H9 (cell line): Measurements from ENCODE around the gene DPM1. TPM values are rescaled to one million over a fixed set of nuclear protein-coding genes. Genes with fewer than 3 reads are reported as not detected.

Source experiments
- DNase-seq: peaks from one replicate; pipeline ENCODE4 v3.0.0-alpha.2; 2017
- H2AFZ ChIP-seq: one replicate; pipeline ENCODE4 v1.6.1; 2013; ENCODE audit warnings: mild to moderate bottlenecking, low read length, control low read depth, moderate library complexity
- H2AK5ac ChIP-seq: 2 replicates; pipeline ENCODE4 v1.6.1; 2013; ENCODE audit warnings: low read length, control low read depth, mixed read lengths; ENCODE audit not compliant: insufficient read length
- H2BK120ac ChIP-seq: one replicate; pipeline ENCODE4 v1.6.1; 2013; ENCODE audit warnings: low read depth, mild to moderate bottlenecking, low read length, control low read depth, inconsistent platforms; ENCODE audit not compliant: poor library complexity, severe bottlenecking
- H2BK12ac ChIP-seq: 2 replicates; pipeline ENCODE4 v1.6.1; 2013; ENCODE audit warnings: low read length, control low read depth, mixed read lengths, low read depth; ENCODE audit not compliant: insufficient read length
- H2BK15ac ChIP-seq: 2 replicates; pipeline ENCODE4 v1.6.1; 2013; ENCODE audit warnings: low read depth, low read length, control low read depth
- H2BK20ac ChIP-seq: one replicate; pipeline ENCODE4 v1.6.1; 2013; ENCODE audit warnings: low read depth, mild to moderate bottlenecking, low read length, control low read depth, inconsistent platforms; ENCODE audit not compliant: poor library complexity, severe bottlenecking
- H2BK5ac ChIP-seq: 2 replicates; pipeline ENCODE4 v1.6.1; 2013; ENCODE audit warnings: low read length, control low read depth, mixed read lengths; ENCODE audit not compliant: insufficient read length
- H3K14ac ChIP-seq: 2 replicates; pipeline ENCODE4 v1.6.1; 2013; ENCODE audit warnings: low read length, control low read depth; ENCODE audit not compliant: insufficient read depth
- H3K18ac ChIP-seq: 2 replicates; pipeline ENCODE4 v1.6.1; 2013; ENCODE audit warnings: low read depth, mild to moderate bottlenecking, mixed read lengths, low read length, control low read depth; ENCODE audit not compliant: insufficient read length
- H3K23ac ChIP-seq: 2 replicates; pipeline ENCODE4 v1.6.1; 2013; ENCODE audit warnings: low read length, control low read depth, mixed read lengths, low read depth; ENCODE audit not compliant: insufficient read length
- H3K23me2 ChIP-seq: 2 replicates; pipeline ENCODE4 v1.6.1; 2013; ENCODE audit warnings: low read depth, mild to moderate bottlenecking, mixed read lengths, low read length, control low read depth; ENCODE audit not compliant: insufficient read length, poor library complexity, severe bottlenecking
- H3K27ac ChIP-seq: 2 replicates; pipeline ENCODE4 v1.5.1; 2013; ENCODE audit warnings: low read length, control low read depth, mixed read lengths, low read depth; ENCODE audit not compliant: insufficient read length
- H3K27me3 ChIP-seq: 2 replicates; pipeline ENCODE4 v1.6.1; 2013; ENCODE audit warnings: low read length, control low read depth, inconsistent platforms; ENCODE audit not compliant: insufficient read depth
- H3K4ac ChIP-seq: 2 replicates; pipeline ENCODE4 v1.6.1; 2013; ENCODE audit warnings: low read depth, mild to moderate bottlenecking, control low read depth, inconsistent platforms, low read length, moderate library complexity
- H3K4me1 ChIP-seq: 2 replicates; pipeline ENCODE4 v1.6.1; 2013; ENCODE audit warnings: low read length, control low read depth, inconsistent platforms; ENCODE audit not compliant: insufficient read depth
- H3K4me2 ChIP-seq: 2 replicates; pipeline ENCODE4 v1.6.1; 2013; ENCODE audit warnings: low read length, control low read depth, mixed read lengths; ENCODE audit not compliant: insufficient read length, insufficient read depth
- H3K56ac ChIP-seq: 2 replicates; pipeline ENCODE4 v1.6.1; 2013; ENCODE audit warnings: low read depth, mild to moderate bottlenecking, mixed read lengths, low read length, control low read depth; ENCODE audit not compliant: insufficient read length
- H3K79me1 ChIP-seq: 2 replicates; pipeline ENCODE4 v1.6.1; 2013; ENCODE audit warnings: low read depth, mild to moderate bottlenecking, moderate library complexity, low read length, control low read depth, inconsistent platforms; ENCODE audit not compliant: insufficient read depth, poor library complexity, severe bottlenecking
- H3K79me2 ChIP-seq: 2 replicates; pipeline ENCODE4 v1.6.1; 2013; ENCODE audit warnings: low read length, control low read depth, inconsistent platforms; ENCODE audit not compliant: insufficient read depth
- H3K9ac ChIP-seq: 2 replicates; pipeline ENCODE4 v1.6.1; 2013; ENCODE audit warnings: low read length, control low read depth, mixed read lengths; ENCODE audit not compliant: insufficient read length; ENCODE audit errors: extremely low read depth
- H3K9me3 ChIP-seq: one replicate; pipeline ENCODE4 v1.6.1; 2013; ENCODE audit warnings: low read depth, low read length, inconsistent platforms; ENCODE audit not compliant: control insufficient read depth
- H3T11ph ChIP-seq: one replicate; pipeline ENCODE4 v1.6.1; 2013; ENCODE audit warnings: mild to moderate bottlenecking, low read length, control low read depth, inconsistent platforms
- H4K20me1 ChIP-seq: one replicate; pipeline ENCODE4 v1.6.1; 2013; ENCODE audit not compliant: control insufficient read depth, insufficient read length, insufficient read depth
- H4K5ac ChIP-seq: 2 replicates; pipeline ENCODE4 v1.6.1; 2013; ENCODE audit warnings: low read depth, mild to moderate bottlenecking, mixed read lengths, low read length, control low read depth; ENCODE audit not compliant: insufficient read length
- H4K8ac ChIP-seq: replicated peaks from 2 replicates; pipeline ENCODE4 v1.6.1; 2013; ENCODE audit warnings: low read length, control low read depth, mixed read lengths, low read depth; ENCODE audit not compliant: insufficient read length
- H4K91ac ChIP-seq: 2 replicates; pipeline ENCODE4 v1.6.1; 2013; ENCODE audit warnings: low read depth, mild to moderate bottlenecking, moderate library complexity, mixed read lengths, low read length, control low read depth; ENCODE audit not compliant: insufficient read length
- H3K27ac Mint-ChIP-seq, 3 experiments: 2 replicates in 2 of 3; 3 replicates in 1 of 3; pipeline ENCODE4 v1.8.0; 2020 to 2021; ENCODE audit warnings: mixed read lengths in 3 of 3, mild to moderate bottlenecking in 1 of 3, moderate library complexity in 1 of 3
- H3K27me3 Mint-ChIP-seq: 2 replicates; pipeline ENCODE4 v1.8.0; 2021; ENCODE audit warnings: low read depth, mild to moderate bottlenecking, moderate library complexity, mixed read lengths
- H3K36me3 Mint-ChIP-seq, 3 experiments: 2 replicates in 2 of 3; 3 replicates in 1 of 3; pipeline ENCODE4 v1.8.0; 2020 to 2021; ENCODE audit warnings: low read depth in 3 of 3, mixed read lengths in 3 of 3; ENCODE audit not compliant: insufficient read depth in 1 of 3
- H3K4me1 Mint-ChIP-seq, 2 experiments: 2 replicates each; pipeline ENCODE4 v1.8.0; 2020; ENCODE audit warnings: mixed read lengths in 2 of 2
- H3K4me3 Mint-ChIP-seq, 2 experiments: 2 replicates in 1 of 2; 3 replicates in 1 of 2; pipeline ENCODE4 v1.8.0; 2020 to 2021; ENCODE audit warnings: mild to moderate bottlenecking in 2 of 2, mixed read lengths in 2 of 2, moderate library complexity in 1 of 2
- H3K9me3 Mint-ChIP-seq, 2 experiments: 2 replicates in 1 of 2; 3 replicates in 1 of 2; pipeline ENCODE4 v1.8.0; 2020; ENCODE audit warnings: mild to moderate bottlenecking in 2 of 2, mixed read lengths in 2 of 2, moderate library complexity in 1 of 2
- WGBS: extraction: QIAGEN DNeasy Blood & Tissue Kit; methylation state at CpG from one replicate; pipeline ENCODE4 v1.1.7; 2013; ENCODE audit warnings: missing lambda C conversion rate, low lambda C conversion rate, mixed read lengths; ENCODE audit not compliant: insufficient read length; ENCODE audit errors: extremely low coverage; 5-methylcytosine and 5-hydroxymethylcytosine counted together
- total RNA-seq: library from RNA; stranded (reverse); gene quantifications from 2 replicates; pipeline ENCODE4 v1.2.1, GENCODE V29; 2021
- TF ChIP-seq, protein P1 (sequence below): fragments of 200-600 bp; sonication (generic); conservative IDR thresholded peaks from 3 replicates; pipeline ENCODE4 v1.8.0; 2021; ENCODE audit warnings: antibody characterized with exemption, mild to moderate bottlenecking

DPM1 gene
- total RNA-seq, 1 experiment from 2014 or later, result 64.0 TPM

DNA sequence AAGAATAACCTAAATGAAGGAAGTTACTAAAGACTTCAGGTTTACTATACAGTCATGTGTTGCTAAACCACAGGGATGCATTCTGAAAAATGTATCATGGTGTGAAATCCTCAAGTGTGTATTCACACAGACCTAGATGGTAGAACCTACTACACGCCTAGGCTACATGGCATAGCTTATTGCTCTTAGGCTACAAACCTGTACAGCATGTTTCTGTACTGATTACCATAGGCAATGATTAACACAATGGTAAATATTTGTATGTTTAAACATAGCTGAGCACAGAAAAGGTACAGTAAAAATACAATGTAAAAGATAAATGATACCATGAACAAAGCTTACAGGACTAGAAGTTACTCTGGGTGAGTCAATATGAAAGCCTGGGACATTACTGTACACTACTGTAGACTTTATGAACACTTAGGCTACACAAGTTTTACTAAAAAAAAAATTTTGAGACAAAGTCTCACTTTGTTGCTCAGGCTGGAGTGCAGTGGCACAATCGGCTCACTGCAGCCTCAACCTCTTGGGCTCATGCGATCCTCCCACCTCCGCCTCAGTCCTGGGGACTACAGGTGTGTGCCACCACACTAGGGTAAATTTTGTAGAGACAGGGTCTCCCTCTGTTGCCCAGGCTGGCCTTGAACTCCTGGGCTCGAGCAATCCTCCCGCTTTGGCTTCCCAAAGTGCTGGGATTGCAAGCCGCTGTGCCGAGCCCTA is 63.1 kb downstream of the DPM1 start:
- WGBS, result no CpG with 5 or more reads among the region's 8 CpGs
- H3K4me3 Mint-ChIP-seq, result no peak overlapping the region
- H4K20me1 ChIP-seq, result no peaks in the 10 kb centered on the region
- no peak overlapping the region for H2BK20ac ChIP-seq
- no peaks in the 10 kb centered on the region; the same call in 1 of the 2 replicates for H3K27me3 Mint-ChIP-seq
- no peak overlapping the region for H3K14ac ChIP-seq
- H3K18ac ChIP-seq, result no peak overlapping the region
- no peak overlapping the region for H3K27ac ChIP-seq
- no peak overlapping the region for H2BK120ac ChIP-seq
- no peak overlapping the region for H3K4ac ChIP-seq
- TF ChIP-seq, protein P1, sequence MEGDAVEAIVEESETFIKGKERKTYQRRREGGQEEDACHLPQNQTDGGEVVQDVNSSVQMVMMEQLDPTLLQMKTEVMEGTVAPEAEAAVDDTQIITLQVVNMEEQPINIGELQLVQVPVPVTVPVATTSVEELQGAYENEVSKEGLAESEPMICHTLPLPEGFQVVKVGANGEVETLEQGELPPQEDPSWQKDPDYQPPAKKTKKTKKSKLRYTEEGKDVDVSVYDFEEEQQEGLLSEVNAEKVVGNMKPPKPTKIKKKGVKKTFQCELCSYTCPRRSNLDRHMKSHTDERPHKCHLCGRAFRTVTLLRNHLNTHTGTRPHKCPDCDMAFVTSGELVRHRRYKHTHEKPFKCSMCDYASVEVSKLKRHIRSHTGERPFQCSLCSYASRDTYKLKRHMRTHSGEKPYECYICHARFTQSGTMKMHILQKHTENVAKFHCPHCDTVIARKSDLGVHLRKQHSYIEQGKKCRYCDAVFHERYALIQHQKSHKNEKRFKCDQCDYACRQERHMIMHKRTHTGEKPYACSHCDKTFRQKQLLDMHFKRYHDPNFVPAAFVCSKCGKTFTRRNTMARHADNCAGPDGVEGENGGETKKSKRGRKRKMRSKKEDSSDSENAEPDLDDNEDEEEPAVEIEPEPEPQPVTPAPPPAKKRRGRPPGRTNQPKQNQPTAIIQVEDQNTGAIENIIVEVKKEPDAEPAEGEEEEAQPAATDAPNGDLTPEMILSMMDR, result no peak
- H3K4me1 ChIP-seq, result no peaks in the 10 kb centered on the region
- no peak overlapping the region for H2BK15ac ChIP-seq
- H3K27ac Mint-ChIP-seq, result no peak overlapping the region
- H2AFZ ChIP-seq, result no peak overlapping the region
- H2AK5ac ChIP-seq, result no peak overlapping the region
- 0 out of 4 replicates have a peak, but pooled peaks cover 0 to 7% of the 10 kb centered on the region in 2 experiments for H3K4me1 Mint-ChIP-seq
- H4K8ac ChIP-seq, result no peak overlapping the region
- peaks cover 10% of the 10 kb centered on the region for H3K79me1 ChIP-seq
- no peak overlapping the region for H3K4me2 ChIP-seq
- H3K27me3 ChIP-seq, result no peaks in the 10 kb centered on the region
- no peak overlapping the region for H3K9ac ChIP-seq
- H4K91ac ChIP-seq, result no peak overlapping the region
- H3K23me2 ChIP-seq, result no peaks in the 10 kb centered on the region
- no peak overlapping the region for H2BK5ac ChIP-seq
- no peak overlapping the region for H3K23ac ChIP-seq
- no peaks in the 10 kb centered on the region for H3K9me3 ChIP-seq
- no peak overlapping the region for H2BK12ac ChIP-seq
- H3K79me2 ChIP-seq, result no peaks in the 10 kb centered on the region; the same call in 1 of the 2 replicates
- no peak overlapping the region for H3K56ac ChIP-seq
- H3T11ph ChIP-seq, result no peak overlapping the region
- no peak overlapping the region for H4K5ac ChIP-seq
- no peaks in the 10 kb centered on the region for H3K9me3 Mint-ChIP-seq
- no peak for DNase-seq
- H3K36me3 Mint-ChIP-seq, result peaks cover 43 to 97% (median 78%) of the 10 kb centered on the region in 3 experiments
